ENCODE results near the gene RAB1A. TPM values are rescaled to one million over a fixed set of nuclear protein-coding genes. Genes with fewer than 3 reads are reported as not detected.
A peak's percentile ranks its signal among the peaks of the same experiment; 100 is the strongest.

The RAB1A gene
- total and polyA plus RNA-seq, 9 of the 15 experiments (the other 6 are each of a cell fraction or from before 2014, with no cell fraction given), result 43.8 to 163 (median 67.7) TPM

DNA sequence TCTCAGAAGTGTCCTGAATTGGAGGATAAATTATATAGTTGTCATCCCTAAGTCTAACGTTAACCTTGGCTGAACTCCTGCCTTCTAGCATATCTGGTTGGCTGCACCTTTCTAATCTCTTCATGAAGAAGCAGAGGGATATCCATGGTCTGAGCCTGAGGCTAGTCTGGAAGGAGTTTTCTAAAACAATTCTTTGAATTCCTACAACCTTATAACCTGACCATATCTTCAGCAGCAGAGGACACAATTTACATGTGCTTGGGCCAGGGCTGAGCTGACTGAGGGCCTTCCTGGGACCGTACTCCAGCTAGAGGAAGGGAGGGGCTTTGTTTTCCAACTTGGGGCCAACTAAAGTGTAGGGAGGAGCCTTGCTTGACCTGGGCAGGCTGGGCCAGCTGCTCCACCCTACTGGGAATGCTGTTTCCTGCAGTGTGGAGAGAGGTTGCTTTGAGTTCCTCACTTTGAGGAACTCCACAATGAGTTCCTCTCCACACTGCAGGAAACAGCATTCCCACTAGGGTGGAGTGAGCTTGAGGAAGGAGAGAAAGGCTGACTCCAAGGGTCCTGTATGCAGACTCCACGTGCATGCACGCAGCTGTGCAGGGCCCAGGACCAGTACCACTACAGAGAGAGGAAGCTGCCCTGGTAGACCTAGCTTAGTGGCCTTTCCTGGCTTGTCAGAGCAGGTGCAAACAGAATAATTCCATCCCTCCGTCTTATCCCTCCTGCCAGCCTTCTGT, 54.1 kb downstream of the RAB1A start:
- in situ Hi-C loops (cut with MboI), result no loop called here
- no peak overlapping the region for H3K4me3 ChIP-seq
- POLR2A ChIA-PET, result interaction anchor here (0.6 to 1.2 kb wide), 9 partner anchors 11 to 548 kb away, joined by 3 to 12 read pairs (median 3); partner anchors contain the start of gene CEP68
- peak; percentile 78 for TF ChIP-seq CBFA2T2 (conservative IDR thresholded peaks at IDR 0.05)
- 0 out of 4 replicates have a peak, but pooled peaks of 1 of the 2 experiments have one; percentile 23 for TF ChIP-seq NONO (IDR thresholded peaks at IDR 0.05; ENCODE audit: low read depth in 2 of 2, low read length in 1 of 2)
- 0 out of 2 replicates have a peak, but pooled peaks have one; percentile 31 for TF ChIP-seq L3MBTL2 (IDR thresholded peaks at IDR 0.05)
- TF ChIP-seq NCOA1 (IDR thresholded peaks at IDR 0.05; ENCODE audit: low read depth), result peak; percentile 37; the same call in 1 of the 2 replicates
- peak; percentile 86 for TF ChIP-seq NCOR1 (IDR thresholded peaks at IDR 0.05)
- TF ChIP-seq TCFL5 (CRISPR knock-in tag; conservative IDR thresholded peaks at IDR 0.05), result no peak
- TF ChIP-seq ARID3A (IDR thresholded peaks at IDR 0.05; ENCODE audit: borderline replicate concordance, low read depth, low read length), result no peak
- TF ChIP-seq KDM1A (IDR thresholded peaks at IDR 0.05), result peak; percentile 18 to 62; a peak in 3 of 4 replicates
- TF ChIP-seq KLF13 (tag; IDR thresholded peaks at IDR 0.05; ENCODE audit: borderline replicate concordance, low read depth), result no peak
- TF ChIP-seq SIN3A (IDR thresholded peaks at IDR 0.05; ENCODE audit: borderline replicate concordance in 2 of 2, control insufficient read depth in 1 of 2, low read depth in 2 of 2, low read length in 2 of 2), result no peak
- TF ChIP-seq SPI1 (IDR thresholded peaks at IDR 0.05; ENCODE audit: borderline replicate concordance, low read depth, low read length), result peak; percentile 35; the same call in 1 of the 2 replicates
- no peak for TF ChIP-seq RAD51 (IDR thresholded peaks at IDR 0.05; ENCODE audit: borderline replicate concordance, low read depth)
- TF ChIP-seq ZNF184 (CRISPR knock-in tag; IDR thresholded peaks at IDR 0.05), result peak; percentile 93
- no peak for TF ChIP-seq SMARCA5 (IDR thresholded peaks at IDR 0.05)
- TF ChIP-seq ZNF311 (CRISPR knock-in tag; IDR thresholded peaks at IDR 0.05), result no peak
- peak; percentile 36 for TF ChIP-seq CCNT2 (IDR thresholded peaks at IDR 0.05; ENCODE audit: borderline replicate concordance, extremely low read depth, insufficient read length, low read depth, low read length)
- no peak for TF ChIP-seq ZNF263 (CRISPR knock-in tag; IDR thresholded peaks at IDR 0.05; ENCODE audit: borderline replicate concordance)
- no peak for TF ChIP-seq ZNF444 (CRISPR knock-in tag; IDR thresholded peaks at IDR 0.05)
- no peak for TF ChIP-seq ZFP30 (CRISPR knock-in tag; IDR thresholded peaks at IDR 0.05; ENCODE audit: borderline replicate concordance)
- TF ChIP-seq TBL1XR1 (IDR thresholded peaks at IDR 0.05; ENCODE audit: low read length in 2 of 2), result 0 out of 4 replicates have a peak, but pooled peaks have one; percentile 16 to 30

More for the DNA sequence above, 54.1 kb downstream of the RAB1A start:
- no peaks in the 10 kb centered on the region for H3K9me3 ChIP-seq (replicated peaks; ENCODE audit: control insufficient read depth, insufficient read depth, low read depth, low read length)
- CTCF ChIA-PET (ENCODE audit: low intra/inter-chr PET ratio), result no interaction called here
- peak overlapping the region; percentile 54 for H3K4me2 ChIP-seq (ENCODE audit: insufficient read depth, low read length)
- intact Hi-C loops (cut with micrococcal nuclease), result no loop called here
- BruUV-seq (replicated peaks), result no TSS peak
- FAIRE-seq (peak; percentile 95), ATAC-seq (peak; percentile 75), DNase-seq (ENCODE audit: extremely low read depth in 1 of 4, low spot score in 3 of 4) (peak; percentile 33 to 71 (median 42))
- H3K9ac ChIP-seq (ENCODE audit: insufficient read depth in 1 of 2, low read depth in 2 of 2, low read length in 2 of 2), result peak overlapping the region in 1 of 2 experiments; percentile 49; a peak in 1 of 4 replicates
- peaks cover 76% of the 10 kb centered on the region for H3K36me3 ChIP-seq (ENCODE audit: control insufficient read depth, insufficient read depth, low read length)
- H3K27me3 ChIP-seq (ENCODE audit: control insufficient read depth in 2 of 2, insufficient read depth in 2 of 2, low read length in 2 of 2), result no peaks in the 10 kb centered on the region
- H3K4me1 ChIP-seq (replicated peaks in 1 of 2; ENCODE audit: control insufficient read depth in 2 of 2, insufficient read depth in 2 of 2, low read length in 2 of 2), result peaks cover 11 to 15% of the 10 kb centered on the region in 2 experiments; a peak in 4 of 5 replicates
- 0 out of 2 replicates have a peak, but pooled peaks cover 8% of the 10 kb centered on the region for H4K20me1 ChIP-seq (replicated peaks; ENCODE audit: control insufficient read depth, insufficient read depth, low read length)
- H2AFZ ChIP-seq (ENCODE audit: low read depth, low read length), result no peak overlapping the region
- no peaks in the 10 kb centered on the region for H3K79me2 ChIP-seq (ENCODE audit: control insufficient read depth, insufficient read depth, low read length)
- 30% methylated on average over 5 of the region's 5 CpGs for WGBS (ENCODE audit: insufficient coverage, low coverage, missing lambda C conversion rate)
- peaks cover 4% of the 10 kb centered on the region for H3K9me1 ChIP-seq (ENCODE audit: control insufficient read depth, insufficient read depth, low read length)
- peak overlapping the region; percentile 58 for H3K27ac ChIP-seq (ENCODE audit: extremely low read depth, low read depth, low read length)

Measured in K562 (cell line).